ENCODE data around the gene BPGM. TPM values are rescaled to one million over a fixed set of nuclear protein-coding genes. Genes with fewer than 3 reads are reported as not detected.

BPGM gene
- total and polyA plus RNA-seq, 3 donors from 2014 or later: 14.5 to 32.9 (median 15.8) TPM

DNA sequence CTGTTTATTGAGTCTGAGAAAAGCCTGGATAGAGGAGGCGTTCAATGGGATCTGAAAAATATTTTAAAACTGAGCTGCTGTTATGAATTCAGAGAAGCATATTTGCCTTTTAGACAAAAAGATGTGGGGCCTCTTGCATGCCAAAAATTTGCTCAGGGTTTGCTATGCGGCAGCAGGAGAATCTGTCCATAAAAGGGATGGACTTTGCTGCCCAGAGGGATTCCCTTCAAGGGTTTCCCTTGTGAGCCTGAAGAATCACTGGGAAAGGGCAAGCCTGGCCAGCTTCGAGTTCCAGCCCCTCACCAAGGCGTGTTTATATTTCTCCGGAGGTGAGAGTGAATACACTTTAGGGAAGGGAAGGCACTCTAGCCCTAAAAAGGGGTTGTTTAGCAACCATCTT, 77.2 kb downstream of the BPGM start:
- intact Hi-C loops (cut with DNase I; ENCODE audit: low total_unique reads): no loop called here
- no peaks in the 10 kb centered on the region for H3K27me3 ChIP-seq
- H3K4me1 ChIP-seq: peaks cover 18% of the 10 kb centered on the region
- peak; percentile 38 for DNase-seq
- WGBS, 2 donors: 50 to 58% methylated on average over 5 of the region's 5 CpGs
- TF ChIP-seq, protein P1, sequence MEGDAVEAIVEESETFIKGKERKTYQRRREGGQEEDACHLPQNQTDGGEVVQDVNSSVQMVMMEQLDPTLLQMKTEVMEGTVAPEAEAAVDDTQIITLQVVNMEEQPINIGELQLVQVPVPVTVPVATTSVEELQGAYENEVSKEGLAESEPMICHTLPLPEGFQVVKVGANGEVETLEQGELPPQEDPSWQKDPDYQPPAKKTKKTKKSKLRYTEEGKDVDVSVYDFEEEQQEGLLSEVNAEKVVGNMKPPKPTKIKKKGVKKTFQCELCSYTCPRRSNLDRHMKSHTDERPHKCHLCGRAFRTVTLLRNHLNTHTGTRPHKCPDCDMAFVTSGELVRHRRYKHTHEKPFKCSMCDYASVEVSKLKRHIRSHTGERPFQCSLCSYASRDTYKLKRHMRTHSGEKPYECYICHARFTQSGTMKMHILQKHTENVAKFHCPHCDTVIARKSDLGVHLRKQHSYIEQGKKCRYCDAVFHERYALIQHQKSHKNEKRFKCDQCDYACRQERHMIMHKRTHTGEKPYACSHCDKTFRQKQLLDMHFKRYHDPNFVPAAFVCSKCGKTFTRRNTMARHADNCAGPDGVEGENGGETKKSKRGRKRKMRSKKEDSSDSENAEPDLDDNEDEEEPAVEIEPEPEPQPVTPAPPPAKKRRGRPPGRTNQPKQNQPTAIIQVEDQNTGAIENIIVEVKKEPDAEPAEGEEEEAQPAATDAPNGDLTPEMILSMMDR (IDR thresholded peaks at IDR 0.05): no peak
- no peak for TF ChIP-seq POLR2A (IDR thresholded peaks at IDR 0.05)
- H3K4me3 ChIP-seq: no peak overlapping the region
- H3K9me3 ChIP-seq: no peaks in the 10 kb centered on the region
- no peaks in the 10 kb centered on the region for H3K36me3 ChIP-seq (ENCODE audit: low read depth, missing control alignments)
- peak overlapping the region in 1 of 2 donors; percentile 55 for H3K27ac ChIP-seq

DNA sequence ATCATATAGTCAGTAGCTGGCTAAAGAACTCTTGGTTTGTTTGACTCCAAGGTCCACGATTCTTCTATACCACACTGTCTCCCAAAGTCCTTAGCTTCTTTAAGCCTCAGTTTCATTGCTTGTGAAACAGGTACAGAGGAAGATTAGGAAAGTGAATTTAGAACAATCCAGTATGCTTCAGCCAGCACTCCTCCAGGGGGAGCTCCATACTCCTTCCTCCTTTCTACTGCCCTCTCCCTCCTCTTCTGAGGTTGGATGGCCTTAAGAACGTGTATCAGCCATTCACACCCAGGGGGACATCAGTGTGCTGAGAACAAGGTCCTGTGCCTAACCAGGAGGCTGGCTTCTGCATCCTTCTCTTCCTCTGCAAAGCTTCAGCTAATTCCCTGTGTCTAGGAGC, 78.0 kb downstream of the BPGM start:
- intact Hi-C loops (cut with DNase I; ENCODE audit: low total_unique reads): no loop called here
- Histone ChIP-seq H3K9me3 (no peaks in the 10 kb centered on the region), H3K4me1 (peaks cover 18% of the 10 kb centered on the region), H3K4me3 (no peak overlapping the region), H3K36me3 (ENCODE audit: low read depth, missing control alignments) (no peaks in the 10 kb centered on the region), H3K27ac (no peak overlapping the region), H3K27me3 (no peaks in the 10 kb centered on the region)
- no peak for DNase-seq
- 60 to 68% methylated on average over 2 of the region's 2 CpGs for WGBS, 2 donors
- TF ChIP-seq, protein P1 (IDR thresholded peaks at IDR 0.05): no peak
- TF ChIP-seq POLR2A (IDR thresholded peaks at IDR 0.05): no peak

DNA sequence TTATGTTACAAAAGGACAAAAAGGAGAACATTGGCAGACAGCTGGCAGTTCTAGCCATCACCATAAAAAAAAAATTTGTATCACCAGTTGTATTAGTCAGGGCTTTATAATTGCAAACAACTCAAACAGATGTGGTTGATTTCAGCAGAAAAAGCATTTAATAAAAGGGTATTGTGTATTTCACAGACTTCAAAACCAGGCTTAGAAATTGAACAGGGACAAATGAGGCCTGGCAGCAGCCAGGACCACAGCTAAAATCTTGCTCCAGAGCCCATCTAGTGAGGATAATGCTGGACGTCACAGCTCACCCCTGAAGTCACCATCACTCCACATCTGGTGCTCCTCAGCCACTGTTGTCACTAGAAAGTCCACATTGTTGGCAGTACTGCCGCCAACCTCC, 79.9 kb downstream of the BPGM start:
- no peaks in the 10 kb centered on the region for H3K9me3 ChIP-seq
- no peaks in the 10 kb centered on the region for H3K27me3 ChIP-seq
- H3K36me3 ChIP-seq (ENCODE audit: low read depth, missing control alignments): no peaks in the 10 kb centered on the region
- no peak overlapping the region for H3K4me3 ChIP-seq
- H3K4me1 ChIP-seq: peaks cover 9% of the 10 kb centered on the region
- intact Hi-C loops (cut with DNase I; ENCODE audit: low total_unique reads): no loop called here
- WGBS, 2 donors: 79 to 89% methylated on average over 2 of the region's 2 CpGs
- DNase-seq: no peak
- no peak overlapping the region for H3K27ac ChIP-seq
- TF ChIP-seq POLR2A (IDR thresholded peaks at IDR 0.05): no peak
- TF ChIP-seq, protein P1 (IDR thresholded peaks at IDR 0.05): no peak

DNA sequence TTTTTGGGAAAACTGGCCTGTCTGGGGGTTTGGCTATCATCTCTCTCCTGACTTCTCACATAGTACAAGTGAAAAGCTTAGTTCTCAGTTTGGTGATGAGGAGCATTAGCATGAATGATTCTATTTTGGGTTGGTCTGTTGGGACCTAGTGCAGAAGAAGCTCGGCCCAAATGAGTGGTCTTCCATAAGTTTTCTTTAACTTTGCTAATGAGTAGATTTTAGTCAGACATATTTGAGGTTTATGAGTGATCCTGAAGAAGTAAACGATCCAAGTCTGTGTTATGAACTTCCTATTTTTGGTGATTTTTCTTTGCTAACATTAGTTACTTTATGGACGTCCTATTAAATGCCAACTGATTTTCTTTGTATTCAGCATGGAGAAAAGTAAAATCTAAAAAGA, 81.1 kb downstream of the BPGM start:
- H3K27ac ChIP-seq: no peak overlapping the region
- WGBS, 2 donors: 87% methylated on average over 3 of the region's 3 CpGs
- H3K9me3 ChIP-seq: no peaks in the 10 kb centered on the region
- intact Hi-C loops (cut with DNase I; ENCODE audit: low total_unique reads): no loop called here
- H3K36me3 ChIP-seq (ENCODE audit: low read depth, missing control alignments): no peaks in the 10 kb centered on the region
- TF ChIP-seq, protein P1 (IDR thresholded peaks at IDR 0.05): no peak
- no peak for TF ChIP-seq POLR2A (IDR thresholded peaks at IDR 0.05)
- H3K27me3 ChIP-seq: no peaks in the 10 kb centered on the region
- peaks cover 7% of the 10 kb centered on the region for H3K4me1 ChIP-seq
- no peak for DNase-seq
- H3K4me3 ChIP-seq: no peak overlapping the region

Other genes starting within 250 kb of the BPGM start
- 100 to 1,000 TPM in 1 of 2 donors, 10 to 100 TPM in 1; 99.8 to 105 TPM for gene AKR1B1, start 187.8 kb upstream of the BPGM start, total RNA-seq
- gene AKR1B1, start 187.8 kb upstream of the BPGM start, polyA plus RNA-seq (ENCODE audit: insufficient read depth, low read depth, low replicate concordance): 129 TPM
- 1 to 10 TPM in 1 of 2 donors, under 1 TPM in 1; 0.81 to 3.3 TPM for gene AKR1B10, start 119.3 kb upstream of the BPGM start, total RNA-seq
- gene AKR1B10, start 119.3 kb upstream of the BPGM start, polyA plus RNA-seq (ENCODE audit: insufficient read depth, low read depth, low replicate concordance): 1.8 TPM
- 1 to 10 TPM; 1.9 to 2.1 TPM for gene AKR1B15, start 97.7 kb upstream of the BPGM start, total RNA-seq
- gene AKR1B15, start 97.7 kb upstream of the BPGM start, polyA plus RNA-seq (ENCODE audit: insufficient read depth, low read depth, low replicate concordance): 0.80 TPM
- 100 to 1,000 TPM; 135 to 153 TPM for gene CALD1, start 132.8 kb downstream of the BPGM start, total RNA-seq
- gene CALD1, start 132.8 kb downstream of the BPGM start, polyA plus RNA-seq (ENCODE audit: insufficient read depth, low read depth, low replicate concordance): 103 TPM